Measurements from ENCODE around the gene GSE1.

Gene GSE1

GRCh38 chr16:85602402-85603202, 10.5 kb upstream of the GSE1 start:
- no peak for DNase-seq (ENCODE audit: low read depth)
- TF ChIP-seq, protein P1, sequence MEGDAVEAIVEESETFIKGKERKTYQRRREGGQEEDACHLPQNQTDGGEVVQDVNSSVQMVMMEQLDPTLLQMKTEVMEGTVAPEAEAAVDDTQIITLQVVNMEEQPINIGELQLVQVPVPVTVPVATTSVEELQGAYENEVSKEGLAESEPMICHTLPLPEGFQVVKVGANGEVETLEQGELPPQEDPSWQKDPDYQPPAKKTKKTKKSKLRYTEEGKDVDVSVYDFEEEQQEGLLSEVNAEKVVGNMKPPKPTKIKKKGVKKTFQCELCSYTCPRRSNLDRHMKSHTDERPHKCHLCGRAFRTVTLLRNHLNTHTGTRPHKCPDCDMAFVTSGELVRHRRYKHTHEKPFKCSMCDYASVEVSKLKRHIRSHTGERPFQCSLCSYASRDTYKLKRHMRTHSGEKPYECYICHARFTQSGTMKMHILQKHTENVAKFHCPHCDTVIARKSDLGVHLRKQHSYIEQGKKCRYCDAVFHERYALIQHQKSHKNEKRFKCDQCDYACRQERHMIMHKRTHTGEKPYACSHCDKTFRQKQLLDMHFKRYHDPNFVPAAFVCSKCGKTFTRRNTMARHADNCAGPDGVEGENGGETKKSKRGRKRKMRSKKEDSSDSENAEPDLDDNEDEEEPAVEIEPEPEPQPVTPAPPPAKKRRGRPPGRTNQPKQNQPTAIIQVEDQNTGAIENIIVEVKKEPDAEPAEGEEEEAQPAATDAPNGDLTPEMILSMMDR (IDR thresholded peaks at IDR 0.05; ENCODE audit: control insufficient read depth, extremely low read depth, insufficient read depth), result no peak
- no peak overlapping the region for H3K4me3 ChIP-seq (ENCODE audit: low read depth, low read length)

GRCh38 chr16:85603203-85603755, 9.8 kb upstream of the GSE1 start:
- no peak for DNase-seq (ENCODE audit: low read depth)
- TF ChIP-seq, protein P1 (IDR thresholded peaks at IDR 0.05; ENCODE audit: control insufficient read depth, extremely low read depth, insufficient read depth), result no peak
- no peak overlapping the region for H3K4me3 ChIP-seq (ENCODE audit: low read depth, low read length)

DNA sequence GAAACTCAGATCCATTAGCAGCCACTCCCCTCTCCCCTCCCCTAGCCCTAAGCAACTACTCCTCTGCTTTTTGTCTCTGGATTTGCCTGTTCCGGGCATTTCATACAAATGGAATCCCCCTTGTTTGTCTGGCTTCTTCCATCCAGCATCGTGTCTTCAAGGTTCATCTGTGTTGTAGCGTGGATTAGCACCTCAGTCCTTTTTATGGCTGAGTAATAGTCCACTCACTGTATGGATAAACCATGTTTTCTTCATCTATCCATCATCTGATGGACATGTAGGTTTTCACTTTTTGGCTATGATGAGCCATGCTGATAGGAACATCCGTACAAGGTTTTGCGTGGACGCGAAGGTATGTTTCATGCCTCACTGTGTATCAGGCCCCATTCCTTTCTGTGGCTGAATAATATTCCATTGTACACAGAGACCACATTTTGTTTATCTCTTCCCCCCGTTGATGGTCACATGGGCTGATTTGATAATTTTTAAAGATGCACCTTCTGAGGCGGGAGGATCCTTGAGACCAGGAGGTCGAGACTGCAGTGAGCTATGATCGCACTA, 8.9 kb upstream of the GSE1 start:
- TF ChIP-seq, protein P1 (IDR thresholded peaks at IDR 0.05; ENCODE audit: control insufficient read depth, extremely low read depth, insufficient read depth), result no peak
- DNase-seq (ENCODE audit: low read depth), result no peak
- no peak overlapping the region for H3K4me3 ChIP-seq (ENCODE audit: low read depth, low read length)

GRCh38 chr16:85605051-85605911, 7.8 kb upstream of the GSE1 start:
- H3K4me3 ChIP-seq (ENCODE audit: low read depth, low read length), result peak overlapping the region; percentile 32
- DNase-seq (ENCODE audit: low read depth), result no peak
- TF ChIP-seq, protein P1 (IDR thresholded peaks at IDR 0.05; ENCODE audit: control insufficient read depth, extremely low read depth, insufficient read depth), result 0 out of 2 replicates have a peak, but pooled peaks have one; percentile 14

GRCh38 chr16:85605912-85606841, 6.9 kb upstream of the GSE1 start:
- peak overlapping the region; percentile 32 for H3K4me3 ChIP-seq (ENCODE audit: low read depth, low read length)
- no peak for DNase-seq (ENCODE audit: low read depth)
- TF ChIP-seq, protein P1 (IDR thresholded peaks at IDR 0.05; ENCODE audit: control insufficient read depth, extremely low read depth, insufficient read depth), result no peak

- TF ChIP-seq, protein P1 (IDR thresholded peaks at IDR 0.05; ENCODE audit: control insufficient read depth, extremely low read depth, insufficient read depth), result no peak
- H3K4me3 ChIP-seq (ENCODE audit: low read depth, low read length), result peak overlapping the region; percentile 32
- DNase-seq (ENCODE audit: low read depth), result no peak
Observed at GRCh38 chr16:85606904-85607303, 6.2 kb upstream of the GSE1 start.

Measured in LNCaP clone FGC (cell line).